Effector CD4-positive, alpha-beta T cell (primary cell): ENCODE measurements around the gene TTBK1.

ENCODE experiments used
- DNase-seq: peaks from one replicate; pipeline ENCODE4 v3.0.0-alpha.2; 2020

The TTBK1 gene

GRCh38 chr6:43307451-43308100 lies 64.3 kb downstream of the TTBK1 start:
- no peak for DNase-seq

GRCh38 chr6:43308101-43308989 lies 65.1 kb downstream of the TTBK1 start, which contains the start of gene CRIP3:
Gene CRIP3, minus strand, starts transcription at chr6:43308826. Its CDS starts 34 bp downstream, at chr6:43308792.
- peak; percentile 33 for DNase-seq

- DNase-seq = no peak
These were observed 65.8 kb downstream of the TTBK1 start for GRCh38 chr6:43308990-43309477.

GRCh38 chr6:43310134-43310533 lies 66.9 kb downstream of the TTBK1 start:
- DNase-seq = no peak

GRCh38 chr6:43310624-43311023 lies 67.3 kb downstream of the TTBK1 start:
- no peak for DNase-seq

GRCh38 chr6:43311666-43312065 lies 68.4 kb downstream of the TTBK1 start:
- DNase-seq = no peak

- DNase-seq = no peak
These were observed 70.5 kb downstream of the TTBK1 start for GRCh38 chr6:43313813-43314212.

GRCh38 chr6:43318011-43318410 lies 74.7 kb downstream of the TTBK1 start:
- no peak for DNase-seq

GRCh38 chr6:43325876-43326275 lies 82.6 kb downstream of the TTBK1 start:
- no peak for DNase-seq

- no peak for DNase-seq
These were observed 85.2 kb downstream of the TTBK1 start for GRCh38 chr6:43328528-43328927.

GRCh38 chr6:43331470-43331869 lies 88.2 kb downstream of the TTBK1 start:
- no peak for DNase-seq

GRCh38 chr6:43331891-43332290 lies 88.6 kb downstream of the TTBK1 start:
- DNase-seq = no peak

GRCh38 chr6:43334466-43335095 lies 91.3 kb downstream of the TTBK1 start:
- no peak for DNase-seq

- no peak for DNase-seq
These were observed 92.2 kb downstream of the TTBK1 start for GRCh38 chr6:43335469-43335868.

- no peak for DNase-seq
These were observed 93.1 kb downstream of the TTBK1 start for GRCh38 chr6:43336382-43336781.
